Fibroblast of pulmonary artery (primary cell): ENCODE measurements around the gene MEPE.
"Not testable (repeated sequence)": the region's sequence is repeated elsewhere in the genome, so short reads cannot be mapped to it uniquely, and the experiment has no call there.

Experiments used
- DNase-seq: peaks from one replicate; pipeline ENCODE4 v3.0.0-alpha.2; 2010; ENCODE audit warnings: low read depth
- H3K4me3 ChIP-seq: replicated peaks from 2 replicates; pipeline ENCODE4 v1.5.1; 2011; ENCODE audit warnings: low read depth, mild to moderate bottlenecking, control low read depth, low read length, moderate library complexity
- TF ChIP-seq, protein P1 (sequence below): IDR thresholded peaks from 2 replicates; pipeline ENCODE4 v1.5.1; 2011; ENCODE audit warnings: mild to moderate bottlenecking, control low read depth, low read length, inconsistent platforms; ENCODE audit errors: missing control alignments

Gene MEPE

DNA sequence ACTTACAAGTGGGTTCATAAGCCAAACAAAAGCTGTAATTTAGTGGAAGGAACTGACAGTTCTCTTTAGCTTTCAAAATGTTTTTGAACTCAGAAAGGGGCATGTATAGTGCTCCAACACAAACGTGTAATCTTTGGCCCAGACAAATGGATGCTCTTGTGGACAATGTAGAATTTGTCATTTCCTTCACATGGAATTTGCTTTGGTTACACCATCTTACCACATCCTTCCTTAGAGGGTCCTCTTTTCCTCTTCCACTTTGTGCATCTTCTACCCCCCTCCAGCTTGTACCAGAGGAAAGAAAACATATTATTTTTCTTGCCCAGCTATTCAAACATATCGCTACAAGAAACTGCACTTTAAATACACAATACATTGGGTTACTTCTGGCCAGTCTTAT is 42.4 kb downstream of the MEPE start:
- no peak overlapping the region for H3K4me3 ChIP-seq
- TF ChIP-seq, protein P1, sequence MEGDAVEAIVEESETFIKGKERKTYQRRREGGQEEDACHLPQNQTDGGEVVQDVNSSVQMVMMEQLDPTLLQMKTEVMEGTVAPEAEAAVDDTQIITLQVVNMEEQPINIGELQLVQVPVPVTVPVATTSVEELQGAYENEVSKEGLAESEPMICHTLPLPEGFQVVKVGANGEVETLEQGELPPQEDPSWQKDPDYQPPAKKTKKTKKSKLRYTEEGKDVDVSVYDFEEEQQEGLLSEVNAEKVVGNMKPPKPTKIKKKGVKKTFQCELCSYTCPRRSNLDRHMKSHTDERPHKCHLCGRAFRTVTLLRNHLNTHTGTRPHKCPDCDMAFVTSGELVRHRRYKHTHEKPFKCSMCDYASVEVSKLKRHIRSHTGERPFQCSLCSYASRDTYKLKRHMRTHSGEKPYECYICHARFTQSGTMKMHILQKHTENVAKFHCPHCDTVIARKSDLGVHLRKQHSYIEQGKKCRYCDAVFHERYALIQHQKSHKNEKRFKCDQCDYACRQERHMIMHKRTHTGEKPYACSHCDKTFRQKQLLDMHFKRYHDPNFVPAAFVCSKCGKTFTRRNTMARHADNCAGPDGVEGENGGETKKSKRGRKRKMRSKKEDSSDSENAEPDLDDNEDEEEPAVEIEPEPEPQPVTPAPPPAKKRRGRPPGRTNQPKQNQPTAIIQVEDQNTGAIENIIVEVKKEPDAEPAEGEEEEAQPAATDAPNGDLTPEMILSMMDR: no peak
- DNase-seq: no peak

DNA sequence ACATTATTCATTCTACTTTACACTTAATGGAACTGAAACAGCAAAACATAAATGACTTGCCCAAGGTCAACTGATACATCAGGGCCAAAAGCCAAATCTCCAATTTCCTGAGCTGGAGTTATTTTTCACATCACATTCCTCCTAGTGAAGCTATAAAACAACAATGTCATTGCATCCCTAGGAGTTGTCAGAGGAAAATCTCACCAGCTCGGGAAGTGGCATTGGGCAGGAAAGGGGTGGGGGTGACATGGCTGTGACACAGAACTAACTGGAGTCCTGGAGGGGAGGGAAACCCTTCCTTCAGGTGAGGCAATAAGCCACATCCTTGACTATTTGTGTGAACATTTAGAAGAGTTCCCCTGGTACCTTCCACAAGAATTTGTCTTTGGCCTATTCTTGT is 47.3 kb downstream of the MEPE start:
- no peak overlapping the region for H3K4me3 ChIP-seq
- no peak for DNase-seq
- TF ChIP-seq, protein P1: no peak

DNA sequence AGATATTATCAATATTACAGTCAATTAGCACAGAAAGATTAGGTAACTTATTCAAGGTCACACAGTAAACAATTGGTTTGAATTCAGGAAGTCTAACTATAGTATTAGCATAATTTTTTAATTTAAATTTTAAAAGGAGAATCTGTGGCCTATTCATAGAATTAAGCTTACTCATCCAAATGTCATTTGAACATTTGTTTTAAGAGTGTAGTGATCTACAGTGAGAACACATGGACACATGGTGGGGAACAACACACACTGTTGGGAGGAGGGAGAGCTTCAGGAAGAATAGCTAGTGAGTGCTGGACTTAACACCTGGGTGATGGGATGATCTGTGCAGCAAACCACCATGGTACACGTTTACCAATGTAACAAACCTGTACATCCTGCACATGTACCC is 48.3 kb downstream of the MEPE start:
- TF ChIP-seq, protein P1: no peak
- no peak for DNase-seq
- no peak overlapping the region for H3K4me3 ChIP-seq

DNA sequence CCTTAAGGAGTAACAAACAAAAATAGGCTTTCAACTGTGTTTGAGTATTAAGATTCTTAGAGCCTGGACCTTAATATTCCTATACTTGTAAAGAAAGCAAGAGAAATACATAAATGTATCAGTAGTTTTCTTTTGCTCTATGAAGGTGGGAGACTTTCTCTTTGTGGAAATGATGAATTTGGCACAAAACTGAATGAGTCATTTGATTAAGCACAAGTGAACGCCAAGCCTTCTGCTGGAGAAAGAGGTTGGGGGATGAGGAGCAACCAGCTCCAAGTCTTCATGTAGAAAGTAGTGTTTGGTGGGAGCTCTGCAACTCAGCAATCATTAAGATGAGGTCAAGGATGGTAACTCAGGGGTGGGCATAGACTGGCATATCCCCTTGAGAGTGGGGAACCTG is 49.6 kb downstream of the MEPE start:
- DNase-seq: peak; percentile 44
- TF ChIP-seq, protein P1: no peak
- H3K4me3 ChIP-seq: no peak overlapping the region

DNA sequence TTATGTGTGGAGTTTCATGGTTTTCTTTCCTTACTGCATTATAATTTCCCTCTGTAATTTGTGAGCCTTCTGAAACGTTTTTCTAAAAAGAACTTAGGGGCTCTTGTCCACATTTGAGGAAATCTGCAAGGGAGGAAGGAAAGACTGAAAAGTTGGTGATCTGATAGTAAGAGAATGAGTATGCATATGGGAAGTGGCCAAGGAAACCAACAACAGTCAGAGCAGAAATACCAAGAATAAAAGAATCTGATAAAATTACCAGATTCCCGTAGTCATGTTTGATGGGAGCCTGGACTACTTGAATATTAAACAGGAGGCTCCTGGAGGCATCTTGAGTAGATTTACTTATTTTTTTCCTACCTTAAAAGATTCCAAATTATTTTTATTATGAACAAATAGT is 50.1 kb downstream of the MEPE start:
- TF ChIP-seq, protein P1: no peak
- DNase-seq: no peak
- no peak overlapping the region for H3K4me3 ChIP-seq

DNA sequence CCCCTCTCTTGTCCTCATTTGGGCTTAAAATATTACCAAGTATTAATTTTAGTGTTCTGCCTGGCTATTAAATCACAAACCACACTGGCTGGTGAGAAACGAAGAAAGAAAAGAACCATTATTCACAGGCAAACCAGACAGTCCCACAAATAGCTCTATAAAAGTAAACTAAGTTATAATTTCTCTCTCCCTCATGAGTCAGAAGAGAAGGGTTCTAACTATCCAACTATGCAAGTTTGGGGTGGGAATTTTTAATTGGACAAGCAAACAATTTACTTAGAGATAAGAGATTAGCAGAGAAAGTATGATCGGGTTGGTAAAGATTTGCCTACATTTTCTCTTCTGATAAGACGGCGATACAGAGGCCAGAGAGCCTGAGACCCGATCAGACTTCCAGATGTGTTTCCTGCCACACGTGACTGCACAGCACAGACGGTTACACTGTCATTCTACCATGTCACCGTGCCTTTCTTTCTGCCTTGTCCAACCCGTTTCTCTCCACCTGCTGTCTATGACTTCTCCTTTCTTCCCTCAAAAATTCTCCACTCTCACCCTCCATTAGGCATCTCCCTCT is 52.3 kb downstream of the MEPE start:
- TF ChIP-seq, protein P1: no peak
- H3K4me3 ChIP-seq: no peak overlapping the region
- DNase-seq: no peak

DNA sequence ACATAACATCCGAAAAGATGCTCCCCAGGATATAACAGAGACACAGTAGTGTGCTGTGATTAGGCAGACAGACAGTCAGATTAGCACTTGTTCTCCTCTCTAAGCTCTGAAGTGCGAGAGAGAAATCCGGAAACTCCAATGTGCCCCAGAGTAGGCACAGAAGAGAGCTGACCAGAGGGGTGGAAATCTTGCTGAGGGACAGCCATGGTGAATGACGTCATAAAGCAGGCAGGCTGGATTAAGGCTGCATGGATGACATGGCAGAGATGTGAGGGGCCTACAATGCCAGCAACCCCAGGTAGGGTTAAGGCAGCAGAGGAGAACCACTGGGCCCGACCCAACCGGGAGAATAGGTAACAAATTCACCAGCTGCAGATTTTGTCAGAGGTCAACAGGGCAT is 53.3 kb downstream of the MEPE start:
- H3K4me3 ChIP-seq: no peak overlapping the region
- TF ChIP-seq, protein P1: no peak
- no peak for DNase-seq

DNA sequence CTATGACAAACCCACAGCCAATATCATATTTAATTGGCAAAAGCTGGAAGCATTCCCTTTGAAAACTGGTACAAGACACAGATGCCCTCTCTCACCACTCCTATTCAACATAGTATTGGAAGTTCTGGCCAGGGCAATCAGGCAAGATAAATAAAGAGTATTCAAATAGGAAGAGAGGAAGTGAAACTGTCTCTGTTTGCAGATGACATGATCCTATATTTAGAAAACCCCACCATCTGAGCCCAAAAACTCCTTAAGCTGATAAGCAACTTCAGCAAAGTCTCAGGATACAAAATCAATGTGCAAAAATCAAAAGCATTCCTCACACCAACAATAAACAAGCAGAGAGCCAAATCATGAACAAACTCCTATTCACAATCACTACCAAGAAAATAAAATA is 58.0 kb downstream of the MEPE start:
- DNase-seq: not testable (repeated sequence)

More for the DNA sequence above, 58.0 kb downstream of the MEPE start:
- H3K4me3 ChIP-seq: not testable (repeated sequence)
